Activated T-cell treated with anti-CD3 and anti-CD28 coated beads for 24 hours (primary cell): ENCODE data around the gene OSBP2.
"Not testable (repeated sequence)": the region's sequence is repeated elsewhere in the genome, so short reads cannot be mapped to it uniquely, and the experiment has no call there.

Experiments used
- DNase-seq: peaks from one replicate; pipeline ENCODE4 v3.0.0-alpha.2; 2020; ENCODE audit warnings: low read depth

OSBP2 gene

GRCh38 chr22:30676565-30676964 lies 18.1 kb upstream of the OSBP2 start:
- DNase-seq, result not testable (repeated sequence)

- DNase-seq, result not testable (repeated sequence)
These were observed 14.6 kb upstream of the OSBP2 start for GRCh38 chr22:30679895-30680690.

DNA sequence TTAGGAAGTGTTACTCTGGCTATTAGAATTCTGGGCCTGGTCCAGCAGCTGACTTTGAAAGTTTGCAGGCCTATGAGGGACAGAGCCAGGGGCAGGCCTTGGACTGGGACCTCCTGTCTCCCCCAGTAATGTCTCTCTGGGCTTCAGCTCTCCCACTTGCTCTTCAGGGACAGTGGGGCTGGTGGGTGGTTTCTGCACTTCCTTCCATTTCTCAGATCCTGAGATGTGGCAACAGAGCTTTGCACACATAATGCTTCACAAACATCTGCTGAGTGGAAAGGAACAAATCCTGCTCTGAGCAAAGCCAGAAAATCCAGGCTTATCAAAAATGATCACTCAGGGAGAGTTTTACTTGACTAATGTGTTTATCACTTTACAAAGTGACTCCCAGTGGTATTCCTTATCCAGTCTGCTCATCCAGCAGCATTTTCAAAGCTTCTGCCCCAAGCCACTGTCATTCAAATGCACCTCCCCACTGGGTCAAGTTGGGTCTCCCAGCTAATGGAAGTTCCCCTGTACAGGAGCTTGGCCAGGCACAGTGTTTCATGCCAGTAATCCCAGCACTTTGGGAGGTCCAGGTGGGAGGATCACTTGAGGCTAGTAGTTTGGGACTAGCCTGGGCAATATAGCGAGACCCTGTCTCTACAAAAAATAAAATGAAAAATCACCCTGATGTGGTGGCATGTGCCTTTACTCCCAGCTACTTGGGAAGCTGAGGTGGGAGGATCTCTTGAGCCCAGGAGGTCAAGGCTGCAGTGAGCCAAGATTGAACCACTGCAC lies 13.5 kb upstream of the OSBP2 start:
- DNase-seq, result no peak

- no peak for DNase-seq
These were observed 12.8 kb upstream of the OSBP2 start for GRCh38 chr22:30681831-30682230.

DNA sequence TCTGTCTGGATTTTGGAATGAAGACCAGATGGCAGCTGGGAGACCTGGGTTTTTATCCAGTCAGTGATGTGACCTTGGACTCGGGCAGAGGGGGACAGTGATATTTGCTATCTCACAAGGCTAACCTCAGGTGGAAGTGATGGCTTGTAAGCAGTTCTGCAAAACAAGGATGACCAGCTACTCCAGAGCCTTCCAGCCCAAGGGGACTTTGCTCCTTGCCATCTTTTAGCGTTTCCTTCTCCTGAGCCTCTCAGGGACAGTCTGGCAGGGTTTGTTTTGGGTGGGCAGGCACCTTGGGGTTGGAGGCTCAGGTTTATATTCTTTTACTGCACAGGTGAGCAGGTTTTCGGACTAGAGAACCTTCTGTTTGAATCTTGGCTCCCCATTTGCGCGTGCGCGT lies 9.5 kb upstream of the OSBP2 start:
- DNase-seq, result no peak

DNA sequence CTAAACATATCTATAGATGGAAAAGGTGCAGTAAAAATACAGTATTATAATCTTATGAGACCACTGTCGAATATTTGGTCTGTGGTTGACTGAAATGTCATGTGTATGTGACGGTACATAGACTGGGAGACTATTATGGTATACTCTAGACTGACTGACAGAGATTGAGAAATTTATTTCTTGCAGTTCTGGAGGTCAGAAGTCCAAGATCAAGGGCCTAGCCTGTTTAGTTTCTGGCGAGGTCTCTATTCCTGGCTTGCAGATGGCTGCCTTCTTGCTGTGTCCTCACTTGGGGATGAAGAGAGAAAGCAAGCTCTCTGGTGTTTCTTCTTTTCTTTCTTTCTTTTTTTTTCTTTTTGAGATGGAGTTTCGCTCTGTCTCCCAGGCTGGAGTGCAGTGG lies 7.3 kb upstream of the OSBP2 start:
- no peak for DNase-seq

DNA sequence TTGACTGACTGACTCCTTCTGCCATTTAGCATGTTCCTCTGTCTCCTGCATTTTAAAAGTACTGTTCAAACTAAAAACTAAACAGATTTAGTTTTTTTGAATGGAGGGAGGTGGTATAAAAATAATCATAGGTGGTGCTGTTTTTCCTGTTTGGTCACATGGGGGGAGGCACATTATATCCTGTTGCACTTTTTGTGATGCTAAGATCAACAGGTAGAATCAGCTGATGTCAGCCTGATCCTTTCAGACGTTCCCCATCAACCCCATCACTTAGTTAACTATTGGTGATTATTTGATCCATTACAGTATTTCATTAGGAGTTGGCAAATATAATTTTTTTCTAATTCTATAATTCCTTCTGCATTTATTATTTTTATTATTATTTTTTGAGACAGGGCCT lies 5.1 kb upstream of the OSBP2 start:
- DNase-seq, result no peak

DNA sequence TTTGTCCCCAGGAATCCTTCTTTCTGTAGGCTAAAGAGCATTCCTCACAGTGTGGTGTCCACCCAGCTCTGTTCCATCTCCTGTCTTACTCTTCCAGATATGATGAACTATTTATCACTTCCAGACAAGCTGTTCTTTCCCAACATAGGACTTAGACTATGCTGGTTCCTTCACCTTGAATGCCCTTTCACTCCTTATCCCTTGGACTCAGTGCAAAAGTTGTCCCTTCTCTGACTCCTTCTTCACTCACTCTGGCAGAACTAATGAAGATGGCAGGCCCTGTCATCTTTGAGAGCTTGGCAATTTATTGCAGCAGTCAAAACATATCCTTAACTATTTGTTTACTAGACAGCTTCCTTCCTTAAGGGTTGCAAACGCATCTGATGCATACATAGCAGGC lies 3.5 kb upstream of the OSBP2 start:
- no peak for DNase-seq

DNA sequence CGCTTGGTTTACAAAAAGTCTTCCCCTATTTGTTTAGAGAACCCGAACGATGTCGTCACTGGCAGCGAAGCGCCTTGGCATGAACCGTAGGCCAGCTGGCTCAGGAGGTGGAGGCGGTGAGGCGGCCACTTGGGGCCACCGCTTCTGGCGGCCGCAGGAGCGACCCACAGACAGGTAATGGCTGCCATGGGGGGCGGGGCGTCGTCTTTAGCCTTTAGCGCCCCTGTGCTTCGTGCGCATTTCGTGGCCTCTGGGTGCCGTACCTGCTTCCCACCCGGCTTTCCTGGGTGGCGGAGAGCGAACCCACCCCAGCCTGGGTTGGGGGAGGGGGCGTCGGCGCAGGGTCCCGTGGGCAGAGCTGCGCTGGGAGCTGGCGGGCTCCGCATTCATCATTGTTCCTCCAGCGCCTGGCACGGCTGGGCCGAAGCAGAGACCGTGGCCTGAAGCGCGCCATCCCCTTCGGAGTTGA lies 469 bp upstream of the OSBP2 start:
- DNase-seq, result peak; percentile 21

GRCh38 chr22:30695351-30695851 lies 727 bp downstream of the OSBP2 start:
- DNase-seq, result no peak

DNA sequence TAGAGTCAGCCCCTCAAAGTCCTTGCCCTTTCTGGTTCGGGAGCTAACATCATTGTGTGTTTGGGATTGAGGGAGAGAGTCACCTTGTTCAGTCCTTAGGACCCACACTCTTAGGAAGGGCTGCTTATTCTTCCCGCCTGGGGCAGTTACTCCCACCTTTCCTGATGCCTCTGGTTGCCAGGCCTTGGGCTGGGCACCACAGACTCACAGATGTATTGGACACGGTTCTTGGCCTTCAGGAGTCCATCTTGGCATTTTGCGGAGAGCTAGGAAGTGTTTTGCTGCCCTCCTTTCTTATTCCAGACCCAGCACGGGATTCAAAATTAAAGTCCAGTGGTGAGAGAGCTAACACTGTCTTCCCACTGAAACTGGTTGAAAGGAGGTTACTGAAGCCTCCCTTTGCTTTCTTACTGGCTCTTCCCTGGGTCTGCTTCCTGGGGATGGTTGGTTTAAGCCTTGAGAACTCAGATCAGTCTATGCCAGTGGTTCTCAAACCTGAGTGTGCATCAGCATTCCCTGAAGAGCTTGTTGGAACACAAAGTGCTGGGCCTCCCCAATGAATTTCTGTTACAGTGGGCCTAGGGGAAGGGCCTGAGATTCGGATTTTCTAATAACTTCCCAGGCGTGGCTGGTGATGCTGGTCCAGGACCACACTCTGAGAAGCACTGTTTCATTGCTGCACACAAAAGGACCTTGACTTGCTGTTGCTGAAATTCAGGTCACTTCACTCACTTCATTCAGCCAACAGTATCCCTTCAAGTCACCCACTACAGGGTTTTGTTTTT lies 1.4 kb downstream of the OSBP2 start:
- no peak for DNase-seq

GRCh38 chr22:30697975-30698374 lies 3.3 kb downstream of the OSBP2 start:
- DNase-seq, result no peak

GRCh38 chr22:30701872-30702271 lies 7.2 kb downstream of the OSBP2 start:
- no peak for DNase-seq

- no peak for DNase-seq
These were observed 8.2 kb downstream of the OSBP2 start for GRCh38 chr22:30702856-30703255.

DNA sequence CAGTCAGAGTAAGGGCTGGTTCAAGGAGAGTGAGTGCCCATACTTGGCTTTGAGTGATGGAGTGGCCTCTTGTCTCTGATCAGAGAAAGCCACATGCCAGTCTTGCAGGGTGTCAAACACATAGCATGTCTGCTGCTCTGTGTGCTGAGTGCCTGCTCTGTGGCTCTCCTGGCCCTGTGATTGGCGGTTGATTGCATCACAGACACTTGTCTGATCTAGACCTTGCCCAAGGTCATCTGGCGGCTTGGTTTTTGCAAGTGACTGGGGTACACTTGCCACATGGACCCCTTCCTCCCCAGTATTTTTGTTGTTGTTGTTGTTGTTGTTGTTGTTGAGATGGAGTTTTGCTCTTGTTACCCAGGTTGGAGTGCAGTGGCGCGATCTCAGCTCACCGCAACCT lies 10.3 kb downstream of the OSBP2 start:
- DNase-seq, result no peak

- DNase-seq, result no peak
These were observed 11.3 kb downstream of the OSBP2 start for GRCh38 chr22:30705710-30706651.

- not testable (repeated sequence) for DNase-seq
These were observed 15.3 kb downstream of the OSBP2 start for GRCh38 chr22:30709980-30710379.

GRCh38 chr22:30712094-30712493 lies 17.4 kb downstream of the OSBP2 start:
- no peak for DNase-seq

- DNase-seq, result no peak
These were observed 19.4 kb downstream of the OSBP2 start for GRCh38 chr22:30714062-30714461.

GRCh38 chr22:30717331-30717921 lies 22.8 kb downstream of the OSBP2 start:
- no peak for DNase-seq

DNA sequence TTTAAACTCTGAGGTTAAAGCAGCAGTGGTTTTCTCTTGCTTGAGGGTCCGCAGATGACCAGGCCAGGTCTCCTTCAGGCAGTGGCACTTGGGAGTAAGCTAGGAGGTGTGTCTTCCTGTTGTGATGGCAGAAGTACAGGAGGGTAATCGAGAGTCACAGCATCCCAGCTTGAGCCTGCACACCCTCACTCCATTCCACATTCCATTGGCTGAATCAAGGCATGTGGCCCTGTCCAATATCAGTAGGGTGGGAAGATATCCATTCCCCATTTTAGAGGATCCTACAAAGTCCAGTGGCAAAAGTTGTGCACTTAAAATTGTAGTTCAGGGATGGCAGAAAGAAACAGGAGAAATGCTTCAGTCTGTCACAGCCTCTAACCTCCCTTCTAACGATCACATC lies 23.3 kb downstream of the OSBP2 start:
- DNase-seq, result no peak
